ENCODE results near the gene DAZAP1. TPM values are rescaled to one million over a fixed set of nuclear protein-coding genes. Genes with fewer than 3 reads are reported as not detected.

Gene DAZAP1
- total and polyA plus RNA-seq, 7 donors: 28.2 to 132 (median 51.1) TPM

- TF ChIP-seq EP300 (IDR thresholded peaks at IDR 0.05) (no peak), CTCF (IDR thresholded peaks at IDR 0.05) (no peak), POLR2A (IDR thresholded peaks at IDR 0.05) (no peak), POLR2AphosphoS5 (IDR thresholded peaks at IDR 0.05) (no peak)
- H3K4me3 ChIP-seq: peak overlapping the region; percentile 4 to 42 (median 35)
- H3K36me3 ChIP-seq: peaks cover 0 to 1% (median 0%) of the 10 kb centered on the region in 4 donors
- WGBS, 2 donors: 2% methylated on average over 117 of the region's 117 CpGs
- peaks cover 0 to 70% (median 64%) of the 10 kb centered on the region in 4 donors for H3K4me1 ChIP-seq
- no peak overlapping the region for H3K27ac ChIP-seq
- H3K27me3 ChIP-seq: peaks cover 67 to 100% (median 95%) of the 10 kb centered on the region in 3 donors
- no peak for DNase-seq
- no peaks in the 10 kb centered on the region for H3K9me3 ChIP-seq
- intact Hi-C loops (cut with DNase I): no loop called here
Measured at GRCh38 chr19:1469255-1470054, 62.1 kb downstream of the DAZAP1 start.

GRCh38 chr19:1470055-1470304 is 62.6 kb downstream of the DAZAP1 start:
- DNase-seq: no peak
- Histone ChIP-seq H3K27ac (no peak overlapping the region), H3K9me3 (no peaks in the 10 kb centered on the region), H3K4me3 (peak overlapping the region; percentile 4 to 42 (median 35)), H3K27me3 (peaks cover 67 to 100% (median 92%) of the 10 kb centered on the region in 3 donors), H3K36me3 (peaks cover 0 to 7% (median 0%) of the 10 kb centered on the region in 4 donors), H3K4me1 (peaks cover 0 to 70% (median 64%) of the 10 kb centered on the region in 4 donors)
- TF ChIP-seq POLR2AphosphoS5 (IDR thresholded peaks at IDR 0.05) (no peak), CTCF (IDR thresholded peaks at IDR 0.05) (no peak), EP300 (IDR thresholded peaks at IDR 0.05) (no peak), POLR2A (IDR thresholded peaks at IDR 0.05) (no peak)
- intact Hi-C loops (cut with DNase I): no loop called here
- 5 to 6% methylated on average over 22 of the region's 22 CpGs for WGBS, 2 donors

- intact Hi-C loops (cut with DNase I): no loop called here
- H3K27me3 ChIP-seq: peaks cover 67 to 97% (median 88%) of the 10 kb centered on the region in 3 donors
- DNase-seq: no peak
- H3K4me1 ChIP-seq: peaks cover 0 to 66% (median 62%) of the 10 kb centered on the region in 4 donors
- TF ChIP-seq POLR2A (IDR thresholded peaks at IDR 0.05): no peak
- no peak for TF ChIP-seq EP300 (IDR thresholded peaks at IDR 0.05)
- no peak for TF ChIP-seq POLR2AphosphoS5 (IDR thresholded peaks at IDR 0.05)
- TF ChIP-seq CTCF (IDR thresholded peaks at IDR 0.05): no peak
- H3K9me3 ChIP-seq: no peaks in the 10 kb centered on the region
- 1% methylated on average over 67 of the region's 67 CpGs for WGBS, 2 donors
- no peak overlapping the region for H3K27ac ChIP-seq
- H3K36me3 ChIP-seq: peaks cover 0 to 9% (median 0%) of the 10 kb centered on the region in 4 donors
- H3K4me3 ChIP-seq: peak overlapping the region; percentile 4 to 42 (median 35)
Measured at GRCh38 chr19:1470305-1471009, 63.1 kb downstream of the DAZAP1 start.

- intact Hi-C loops (cut with DNase I): no loop called here
- TF ChIP-seq EP300 (IDR thresholded peaks at IDR 0.05): no peak
- no peak for TF ChIP-seq CTCF (IDR thresholded peaks at IDR 0.05)
- TF ChIP-seq POLR2AphosphoS5 (IDR thresholded peaks at IDR 0.05): no peak
- no peak for TF ChIP-seq POLR2A (IDR thresholded peaks at IDR 0.05)
- Histone ChIP-seq H3K36me3 (peaks cover 0 to 13% (median 0%) of the 10 kb centered on the region in 4 donors), H3K27me3 (peaks cover 66 to 96% (median 82%) of the 10 kb centered on the region in 3 donors), H3K9me3 (no peaks in the 10 kb centered on the region), H3K4me1 (peaks cover 0 to 60% (median 56%) of the 10 kb centered on the region in 4 donors), H3K27ac (no peak overlapping the region), H3K4me3 (peak overlapping the region in 3 of 4 donors; percentile 29 to 42 (median 41))
- WGBS, 2 donors: 3 to 7% methylated on average over 28 of the region's 28 CpGs
- no peak for DNase-seq
Measured at GRCh38 chr19:1471010-1471514, 63.7 kb downstream of the DAZAP1 start.
